Posterior cingulate gyrus (tissue), 11 donors: ENCODE results near the gene EML2.

Experiments used
- DNase-seq, 10 donors: peaks; one replicate each; pipeline versions ENCODE4 v3.0.0 to v3.0.0-alpha.2; 2020 to 2021; ENCODE audit warnings: mixed read lengths in 3 of 10
- intact Hi-C: fragments of 100-400 bp; cut with DNase I; formaldehyde crosslinking; loops from one replicate; pipeline ENCODE4 v1.15.1; 2023

Gene EML2

GRCh38 chr19:45560038-45560437, 79.2 kb downstream of the EML2 start:
- intact Hi-C loops, result no loop called here
- DNase-seq, result no peak
